Measurements from ENCODE around the gene MMP11.

MMP11 gene

DNA sequence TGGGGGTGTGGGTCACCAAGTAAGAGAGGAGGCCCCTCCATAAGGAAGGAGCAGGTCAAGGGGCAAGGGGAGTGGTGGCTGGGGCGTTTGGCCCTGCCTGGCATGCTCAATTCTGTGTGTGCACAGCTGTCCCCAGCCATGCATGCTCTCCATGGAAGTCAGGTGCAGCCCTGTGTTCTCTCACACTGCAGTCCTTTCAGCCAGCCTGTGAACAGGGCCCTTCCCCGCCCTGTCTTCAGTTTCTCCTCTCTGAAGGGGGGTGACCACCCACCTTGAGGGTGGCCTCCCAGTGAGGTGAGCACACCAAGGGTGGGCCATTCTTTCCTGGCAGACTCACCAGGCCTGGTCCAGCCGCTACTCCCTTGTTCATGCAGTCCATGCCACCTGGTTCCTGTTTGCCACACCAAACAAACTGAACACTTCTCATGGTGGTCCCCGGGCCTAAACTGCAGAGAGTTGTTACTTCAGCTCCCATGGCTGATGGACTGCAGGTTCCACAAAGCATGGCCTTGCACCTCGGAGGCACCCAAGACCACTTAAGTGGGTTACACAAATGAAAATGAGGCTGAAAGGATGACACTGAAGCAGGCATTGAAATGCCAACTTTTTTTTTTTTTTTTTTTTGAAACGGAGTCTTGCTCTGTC lies 3.2 kb upstream of the MMP11 start:
- TF ChIP-seq CTCF (IDR thresholded peaks at IDR 0.05) (no peak), ZFX (IDR thresholded peaks at IDR 0.05; ENCODE audit: borderline replicate concordance) (no peak)
- no peak overlapping the region for H3K27ac ChIP-seq

DNA sequence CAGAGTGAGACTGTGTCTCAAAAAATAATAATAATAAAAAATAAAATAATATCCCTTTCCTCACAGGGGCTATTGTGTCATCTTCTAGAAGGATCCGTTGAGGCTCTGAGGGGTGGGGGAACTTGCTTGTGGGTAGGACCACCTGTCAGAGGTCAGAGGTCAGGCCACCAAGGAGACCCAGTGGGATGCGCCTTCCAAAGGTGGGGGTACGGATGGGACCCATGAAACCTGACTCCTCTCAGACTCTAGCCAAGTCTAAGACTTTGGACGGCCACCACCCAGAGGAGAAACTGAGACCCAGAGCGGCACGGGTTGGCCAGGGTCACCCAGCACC lies 367 bp upstream of the MMP11 start:
- peak overlapping the region; percentile 29 for H3K27ac ChIP-seq
- TF ChIP-seq ZFX (IDR thresholded peaks at IDR 0.05; ENCODE audit: borderline replicate concordance) (no peak), CTCF (IDR thresholded peaks at IDR 0.05) (no peak)

DNA sequence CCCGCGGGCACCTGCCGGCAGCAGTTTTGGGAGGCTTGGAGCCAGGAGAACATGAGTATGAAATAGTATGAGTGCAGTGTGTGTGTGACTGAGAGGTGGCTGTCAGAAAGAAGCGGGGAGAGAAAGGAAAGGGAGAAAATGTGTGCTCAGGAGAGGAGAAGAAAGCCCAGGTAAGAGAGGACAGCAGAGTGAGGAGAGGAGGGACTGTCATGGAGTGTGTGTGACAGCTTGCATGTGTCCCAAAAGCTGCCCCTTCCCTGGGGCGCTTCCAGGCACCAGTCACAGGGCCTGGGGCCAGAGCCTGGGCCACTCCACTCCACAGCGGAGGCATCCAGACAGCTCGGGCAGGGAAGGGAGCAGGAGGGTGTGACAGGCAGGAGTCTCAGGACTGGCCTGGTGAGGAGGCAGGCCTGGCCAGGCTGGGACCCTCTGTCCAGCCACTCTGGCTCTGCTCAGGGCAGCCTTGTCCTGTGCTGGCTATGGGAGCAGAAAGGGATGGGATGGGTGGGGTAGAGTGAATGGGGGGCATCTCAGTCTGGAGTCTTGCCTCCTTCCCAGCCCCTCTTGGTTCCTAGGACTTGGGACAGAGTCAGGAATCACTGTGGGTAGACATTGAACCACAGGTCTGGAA lies 949 bp downstream of the MMP11 start:
- no peak for TF ChIP-seq CTCF (IDR thresholded peaks at IDR 0.05)
- no peak for TF ChIP-seq ZFX (IDR thresholded peaks at IDR 0.05; ENCODE audit: borderline replicate concordance)
- H3K27ac ChIP-seq, result 0 out of 2 replicates have a peak overlapping the region, but pooled peaks have one; percentile 29

DNA sequence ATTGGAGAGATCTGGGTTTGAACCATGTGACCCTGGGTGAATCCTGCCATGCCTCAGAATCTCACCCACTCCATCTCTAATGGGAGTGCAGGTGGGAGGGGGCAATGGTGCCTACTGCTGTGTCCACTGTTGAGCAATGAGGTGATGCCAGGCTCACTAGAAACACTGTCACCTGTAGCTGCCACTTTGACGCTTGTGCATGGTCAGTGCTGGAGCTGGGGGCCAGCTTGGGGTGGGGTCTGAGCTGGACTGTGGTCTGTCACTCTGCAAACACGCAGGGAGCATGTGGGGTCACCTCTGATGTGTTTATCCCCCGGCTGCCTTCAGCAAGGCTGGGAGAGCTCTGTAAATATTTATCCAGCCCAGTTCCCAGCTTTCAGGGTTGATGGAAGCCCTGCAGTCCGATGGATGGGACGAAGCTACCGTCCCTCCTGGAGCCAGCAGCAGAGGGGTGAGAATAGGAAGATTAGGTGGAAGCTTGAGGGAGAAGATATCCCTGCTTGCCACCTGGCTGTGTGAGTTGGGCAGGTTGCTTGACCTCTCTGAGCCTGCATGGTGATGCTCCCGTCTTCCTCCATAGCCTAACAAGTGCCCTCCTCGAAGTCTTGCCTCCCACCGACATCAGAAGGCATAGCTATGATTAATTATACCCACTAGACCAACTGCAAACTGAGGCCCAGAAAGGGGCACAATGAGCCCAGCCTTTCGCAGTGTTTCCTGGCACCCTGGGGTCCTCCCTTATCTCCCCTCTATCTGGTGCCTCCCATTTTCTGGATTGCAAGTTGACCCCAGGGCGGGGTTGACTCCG lies 1.7 kb downstream of the MMP11 start:
- TF ChIP-seq ZFX (IDR thresholded peaks at IDR 0.05; ENCODE audit: borderline replicate concordance), result no peak
- no peak for TF ChIP-seq CTCF (IDR thresholded peaks at IDR 0.05)
- H3K27ac ChIP-seq, result no peak overlapping the region

GRCh38 chr22:23774922-23775436 lies 2.3 kb downstream of the MMP11 start:
- H3K27ac ChIP-seq, result no peak overlapping the region
- TF ChIP-seq ZFX (IDR thresholded peaks at IDR 0.05; ENCODE audit: borderline replicate concordance) (no peak), CTCF (IDR thresholded peaks at IDR 0.05) (no peak)

DNA sequence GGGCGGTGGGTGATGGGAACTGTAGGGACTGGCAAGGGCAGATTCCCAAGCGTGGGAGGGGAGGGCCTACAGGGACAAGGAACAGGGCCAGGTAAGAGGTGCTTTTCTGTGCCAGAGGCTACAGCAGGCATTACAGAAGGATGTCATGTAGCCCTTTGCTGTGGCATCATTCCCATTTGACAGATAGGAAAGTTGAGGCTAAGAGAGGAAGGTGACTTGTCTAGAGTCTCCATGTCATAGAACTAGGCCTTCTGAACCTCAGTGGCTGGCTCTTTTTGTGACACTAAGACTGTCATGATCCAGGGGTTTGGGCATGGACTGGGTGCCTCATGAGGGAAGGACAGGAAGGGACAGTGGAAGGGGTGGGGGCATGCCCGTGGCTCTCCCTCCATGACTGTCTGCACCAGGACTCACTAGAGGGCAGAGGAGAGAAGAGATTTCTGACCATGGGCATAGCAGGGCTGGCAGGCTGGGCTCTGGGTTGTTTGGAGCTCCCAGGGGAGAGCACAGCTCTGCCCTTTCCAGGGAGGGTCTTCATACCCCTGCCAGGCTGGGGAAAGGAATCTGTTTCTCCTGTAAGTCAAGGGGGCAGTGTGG lies 3.2 kb downstream of the MMP11 start:
- H3K27ac ChIP-seq, result no peak overlapping the region

More for the DNA sequence above, 3.2 kb downstream of the MMP11 start:
- TF ChIP-seq ZFX (IDR thresholded peaks at IDR 0.05; ENCODE audit: borderline replicate concordance) (no peak), CTCF (IDR thresholded peaks at IDR 0.05) (no peak)
